SH-SY5Y (cell line): Measurements from ENCODE around the gene REN.

Source experiments
- GATA2 ChIP-seq: IDR thresholded peaks from 2 replicates; pipeline ENCODE4 v1.6.1; 2011; ENCODE audit warnings: mild to moderate bottlenecking, low read depth, low read length
- GATA3 ChIP-seq: IDR thresholded peaks from 2 replicates; pipeline ENCODE4 v1.6.1; 2011; ENCODE audit warnings: low read depth, mild to moderate bottlenecking, low read length, moderate library complexity

The REN gene

DNA sequence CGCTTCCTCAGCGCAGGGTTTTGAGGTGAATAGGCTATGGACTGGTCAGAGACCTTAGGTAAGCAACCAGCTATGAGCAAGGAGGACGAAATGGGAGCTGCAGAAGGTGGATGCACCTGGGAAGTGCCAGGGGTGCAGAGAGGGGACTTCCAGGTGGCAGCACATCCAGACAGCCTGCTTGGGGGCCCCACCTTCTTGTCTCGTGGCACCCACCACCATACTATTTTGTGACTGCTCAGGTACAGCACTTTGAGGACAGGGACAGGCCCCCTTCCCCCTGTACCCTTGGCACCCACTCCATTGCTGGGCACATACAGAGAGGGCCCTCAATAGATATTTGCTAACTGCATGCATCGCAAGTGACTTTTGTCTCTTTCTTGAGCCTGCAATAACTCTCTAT, 30.9 kb upstream of the REN start:
- TF ChIP-seq GATA2 (no peak), GATA3 (no peak)

- TF ChIP-seq GATA3: no peak
- TF ChIP-seq GATA2: no peak
Observed at GRCh38 chr1:204196068-204196795, 30.1 kb upstream of the REN start, which contains the start of gene KISS1. Gene KISS1 (minus strand): TSS chr1:204196491. CDS start chr1:204192876, 3,615 bp downstream.

- TF ChIP-seq GATA3 (no peak), GATA2 (no peak)
Observed at GRCh38 chr1:204194771-204195170, 28.6 kb upstream of the REN start.

DNA sequence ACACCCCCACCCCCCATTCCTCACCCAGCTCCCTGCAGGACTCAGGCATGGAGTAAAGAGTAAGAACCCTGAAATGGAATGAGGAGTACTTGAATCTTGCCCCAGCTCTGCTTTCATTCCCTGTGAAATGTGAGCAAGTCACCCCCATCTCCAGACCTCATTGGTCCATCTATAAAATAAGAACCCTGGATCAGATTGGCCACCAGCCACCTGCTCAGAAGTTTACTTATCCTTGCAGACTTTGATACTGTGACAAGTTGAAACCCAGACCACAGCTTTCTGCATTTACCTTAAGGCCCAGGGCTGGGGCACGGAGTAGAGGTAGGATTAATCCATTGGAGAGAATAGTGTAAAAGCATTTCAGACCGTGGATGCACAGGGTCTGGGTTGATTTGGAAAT, 27.9 kb upstream of the REN start:
- TF ChIP-seq GATA2 (no peak), GATA3 (no peak)

GRCh38 chr1:204192589-204193352, 26.6 kb upstream of the REN start:
- no peak for TF ChIP-seq GATA2
- TF ChIP-seq GATA3: no peak

- no peak for TF ChIP-seq GATA3
- no peak for TF ChIP-seq GATA2
Observed at GRCh38 chr1:204192046-204192445, 25.9 kb upstream of the REN start.

DNA sequence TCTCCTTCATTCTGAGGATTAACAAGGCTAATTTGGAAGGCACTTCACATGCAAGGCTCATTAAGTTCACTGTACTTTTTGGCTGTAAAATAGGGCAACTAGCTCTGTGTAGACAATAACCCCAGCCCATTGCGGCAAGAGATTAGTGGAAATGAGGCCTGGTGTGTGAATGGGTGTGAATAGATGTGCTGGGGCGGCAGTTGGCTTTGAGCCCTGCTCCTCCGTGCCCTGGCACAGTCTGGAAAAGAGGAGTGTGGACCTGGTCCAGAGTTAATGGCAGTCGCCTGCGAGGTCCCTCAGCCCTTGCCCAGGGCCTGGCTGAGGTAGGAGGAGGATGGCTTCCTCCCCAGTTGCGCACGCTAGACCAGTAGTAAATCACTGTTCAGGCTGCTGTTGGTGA, 25.3 kb upstream of the REN start:
- no peak for TF ChIP-seq GATA3
- TF ChIP-seq GATA2: no peak

GRCh38 chr1:204190212-204191211, 24.4 kb upstream of the REN start:
- TF ChIP-seq GATA2 (no peak), GATA3 (no peak)

DNA sequence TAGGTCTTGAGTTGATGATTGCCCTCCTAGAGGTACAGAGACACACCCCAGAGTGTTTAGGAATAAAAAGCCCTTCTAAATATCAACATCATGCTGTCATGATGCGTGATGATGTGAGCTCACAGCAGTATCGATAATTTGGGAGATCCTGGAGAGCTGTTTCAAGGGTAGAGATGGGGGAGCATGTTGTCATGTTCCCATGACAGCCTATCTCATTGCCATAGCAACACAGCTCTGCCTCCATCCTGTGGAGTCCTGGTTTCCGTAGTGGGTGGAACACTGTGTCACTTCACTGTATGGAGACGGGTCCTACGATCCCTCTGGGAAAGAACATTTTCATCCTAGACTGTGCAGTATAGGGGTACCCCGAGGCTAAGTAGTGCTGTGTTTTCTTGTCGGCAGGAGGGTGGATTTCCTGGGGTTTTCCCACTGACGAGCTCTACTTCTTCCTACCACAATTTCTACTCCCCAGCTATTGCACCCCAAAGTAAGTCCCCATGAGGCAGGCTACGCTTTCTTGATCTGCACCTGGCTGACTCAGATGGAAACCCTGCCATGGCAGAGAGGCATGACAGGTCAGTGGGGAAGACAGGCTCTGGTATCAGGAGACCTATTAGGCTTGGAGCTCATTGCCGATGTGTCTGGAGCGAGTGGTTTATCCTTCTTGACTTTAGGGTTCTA, 23.0 kb upstream of the REN start:
- TF ChIP-seq GATA2 (no peak), GATA3 (no peak)

DNA sequence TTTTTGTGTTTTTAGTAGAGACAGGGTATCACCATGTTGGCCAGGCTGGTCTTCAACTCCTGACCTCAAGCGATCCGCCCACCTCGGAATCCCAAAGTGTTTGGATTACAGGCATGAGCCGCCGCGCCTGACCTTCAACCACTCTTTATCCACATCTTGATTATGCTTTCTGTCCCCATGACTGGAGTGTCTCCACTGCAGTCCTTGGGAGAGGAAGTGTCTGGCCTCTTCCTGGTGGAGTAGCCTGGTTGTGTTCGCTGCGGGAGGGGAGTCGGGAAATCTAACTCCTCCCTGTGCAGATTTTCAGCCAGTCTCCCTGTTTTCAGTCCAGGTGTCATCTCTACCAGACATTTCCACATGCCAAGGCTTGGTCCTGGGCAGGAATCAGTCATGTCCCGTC, 20.5 kb upstream of the REN start:
- TF ChIP-seq GATA3 (no peak), GATA2 (no peak)

- TF ChIP-seq GATA2 (no peak), GATA3 (no peak)
Observed at GRCh38 chr1:204181116-204181515, 15.0 kb upstream of the REN start.

DNA sequence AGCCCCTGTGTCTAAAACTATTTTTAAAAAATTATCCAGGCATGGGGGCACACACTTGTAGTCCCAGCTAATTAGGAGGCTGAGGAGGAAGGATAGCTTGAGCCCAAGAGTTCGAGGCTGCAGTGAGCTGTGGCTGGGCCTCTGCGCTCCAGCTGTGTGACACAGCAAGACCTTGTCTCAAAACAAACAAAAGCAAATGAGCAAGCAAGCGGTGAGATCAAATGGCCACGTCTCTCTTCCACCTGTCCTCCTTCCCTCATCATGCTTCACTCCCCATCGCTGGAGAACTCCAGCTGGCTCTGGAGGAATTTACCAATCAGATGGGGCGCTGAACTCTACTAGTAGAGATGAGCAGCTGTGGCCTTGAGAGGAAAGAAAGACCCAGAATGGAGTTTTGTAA, 14.0 kb upstream of the REN start:
- TF ChIP-seq GATA2 (no peak), GATA3 (no peak)

GRCh38 chr1:204178487-204179281, 12.5 kb upstream of the REN start:
- TF ChIP-seq GATA2: no peak
- TF ChIP-seq GATA3: no peak
